H1 (cell line): Measurements from ENCODE around the gene ASB3. TPM values are rescaled to one million over a fixed set of nuclear protein-coding genes. Genes with fewer than 3 reads are reported as not detected.

Source experiments
- HDAC2 ChIP-seq, 2 experiments: fragments of 300-600 bp in 1 of 2; sonication (generic) in 1 of 2; IDR thresholded peaks; 2 replicates each; pipeline ENCODE4 v1.6.1; 2011 to 2012; ENCODE audit warnings: low read depth in 2 of 2, low read length in 2 of 2, mild to moderate bottlenecking in 2 of 2, moderate library complexity in 2 of 2, borderline replicate concordance in 1 of 2, inconsistent platforms in 1 of 2
- polyA plus RNA-seq, 7 experiments: library from polyadenylated mRNA; depleted of rRNA in 3 of 7; stranded (reverse) in 5 of 7; unstranded in 2 of 7; fragments of >200 nt in 5 of 7; fragments of 200-250 nt in 2 of 7; gene quantifications; 1 replicate in 5 of 7; 2 replicates in 1 of 7; 4 replicates in 1 of 7; pipeline versions ENCODE4 v1.2.1 to v1.2.3, GENCODE V29; 2011 to 2013; ENCODE audit warnings: missing spikeins in 2 of 7, mixed read lengths in 2 of 7
- total RNA-seq: library from RNA; stranded (reverse); fragmentation: NEBNext Ultra II Directional; extraction: Animal tissue kit (Norgen Biotek cat#: 25700); gene quantifications from 2 replicates; pipeline ENCODE4 v1.2.1, GENCODE V29; 2021

Gene ASB3
- total and polyA plus RNA-seq, 2 of the 8 experiments (the other 6 are each of a cell fraction or from before 2014, with no cell fraction given), result 22.6 to 25.4 TPM

- TF ChIP-seq HDAC2 (IDR thresholded peaks at IDR 0.05; ENCODE audit: borderline replicate concordance in 1 of 2, low read depth in 2 of 2, low read length in 2 of 2), result no peak
These were observed 116.4 kb downstream of the ASB3 start (continued) for GRCh38 chr2:53670331-53670730.
